GM19395 (cell line): ENCODE results near the gene FITM1.

ENCODE experiments used
- ATAC-seq: cut with Tn5 transposase; IDR thresholded peaks from one replicate; pipeline ENCODE4 v1.9.1; 2021; ENCODE audit warnings: mild to moderate bottlenecking, moderate library complexity; ENCODE audit not compliant: unreplicated experiment

Gene FITM1

GRCh38 chr14:24181371-24182077 lies 51.1 kb downstream of the FITM1 start:
- ATAC-seq, result no peak
